ENCODE results near the gene ALDOA.

The ALDOA gene

DNA sequence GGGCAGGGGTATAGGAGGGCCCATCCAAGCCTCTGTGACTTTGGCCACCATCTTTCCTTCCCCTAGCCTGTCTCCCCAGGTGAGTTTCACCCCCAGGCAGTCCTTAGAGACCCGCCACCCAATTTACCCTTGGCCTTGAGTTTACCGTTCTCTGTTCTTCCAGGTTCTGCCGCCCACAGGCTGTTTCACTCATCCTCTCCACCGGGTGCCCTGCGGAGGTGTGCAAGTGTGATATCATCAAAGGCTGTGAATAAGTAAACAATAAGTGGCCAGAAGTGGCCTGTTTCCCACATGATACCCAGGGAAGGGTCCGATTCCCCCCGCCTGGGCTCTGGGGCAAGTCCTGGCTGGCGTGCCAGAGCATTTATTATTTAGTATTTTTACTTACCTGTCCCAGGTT is 19.4 kb upstream of the ALDOA start:
- no peak for DNase-seq

DNA sequence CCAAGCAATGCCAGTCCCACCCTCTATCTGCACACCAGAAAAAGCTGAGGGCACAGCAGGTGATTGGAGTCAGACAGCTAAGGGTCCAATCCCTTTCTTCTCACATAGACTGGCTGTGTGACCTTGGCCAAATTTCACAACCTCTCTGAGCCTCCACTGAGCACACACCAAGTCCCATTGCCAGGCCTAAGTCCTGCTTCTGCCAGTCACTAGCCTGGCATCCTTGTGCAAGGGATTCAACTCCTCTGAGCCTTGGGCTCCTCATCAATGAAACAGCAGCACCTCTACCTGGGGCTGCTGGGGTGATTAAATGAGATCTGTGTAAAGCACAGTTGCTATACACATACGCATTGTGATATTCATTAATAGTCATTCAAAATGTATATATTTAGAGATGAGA is 19.0 kb upstream of the ALDOA start:
- no peak for DNase-seq

DNA sequence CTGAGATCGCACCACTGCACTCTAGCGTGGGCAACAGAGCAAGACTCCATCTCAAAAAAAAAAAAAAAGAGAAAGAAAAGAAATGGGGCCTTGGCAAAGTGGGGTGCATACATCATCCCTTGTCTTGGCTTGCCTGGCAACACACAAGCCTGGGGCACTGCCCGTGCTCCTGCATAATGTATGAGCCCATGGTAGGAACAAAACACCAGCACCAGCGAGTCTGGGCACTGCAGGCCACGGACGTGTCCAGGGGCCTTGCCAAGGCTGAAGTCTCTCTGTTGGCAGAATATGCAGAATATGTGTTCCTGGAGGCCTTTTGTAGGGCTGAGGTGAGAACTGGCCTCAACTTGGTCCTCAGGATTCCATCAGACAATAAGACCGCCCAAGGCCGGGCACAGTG is 15.7 kb upstream of the ALDOA start:
- DNase-seq, result no peak

DNA sequence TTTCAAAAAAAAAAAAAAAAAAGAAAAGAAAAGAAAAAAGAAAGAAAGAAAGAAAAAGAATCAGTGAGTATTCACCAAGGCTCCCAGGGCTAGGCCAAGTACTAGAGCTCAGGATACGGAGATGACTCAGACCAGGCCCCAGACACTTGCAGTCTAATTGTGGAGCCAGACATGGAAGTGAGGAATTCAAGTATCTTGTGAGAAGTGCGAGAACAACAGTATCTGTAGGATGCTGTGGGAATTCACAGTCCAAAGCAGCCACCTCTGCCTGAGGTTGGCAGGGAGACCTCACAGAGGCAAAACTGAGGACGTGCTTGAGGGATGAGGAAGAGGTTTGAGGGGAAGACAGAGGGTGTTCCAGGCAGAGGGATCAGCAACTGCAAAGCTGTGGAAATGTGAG is 14.0 kb upstream of the ALDOA start:
- no peak for DNase-seq

DNA sequence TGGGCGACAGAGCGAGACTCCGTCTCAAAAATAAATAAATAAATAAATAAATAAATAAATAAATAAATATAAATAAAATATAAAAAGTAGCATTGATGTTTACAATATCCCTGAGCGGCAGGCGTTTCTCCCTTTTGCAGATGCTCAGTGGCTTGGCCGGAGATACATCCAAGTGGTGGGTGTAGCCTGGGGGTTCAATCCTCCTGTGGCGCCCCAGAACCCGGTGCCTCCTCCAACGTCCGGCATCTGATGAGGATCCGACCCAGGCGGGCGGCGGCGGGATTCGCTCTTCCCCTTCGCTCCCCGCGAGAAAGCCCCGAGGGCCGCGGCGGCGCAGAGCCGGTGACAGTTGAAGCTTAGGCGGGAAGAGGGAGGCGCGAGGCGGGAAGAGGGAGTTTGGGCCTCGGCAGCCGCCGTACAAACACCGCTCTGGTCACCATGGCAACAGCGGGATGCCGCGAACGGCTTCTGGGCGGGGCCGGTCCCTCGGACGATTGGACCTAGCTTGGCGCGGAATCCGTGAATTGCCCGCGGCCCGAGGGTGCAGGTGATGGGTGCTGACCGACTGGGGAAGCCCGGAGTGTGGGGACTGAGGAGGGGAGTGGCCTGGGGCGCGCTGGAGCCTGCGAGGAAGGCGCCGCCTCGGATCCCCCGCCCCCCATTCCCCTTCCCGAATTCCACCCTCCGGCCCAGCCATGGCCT is 12.7 kb upstream of the ALDOA start:
- DNase-seq, result peak; percentile 92

DNA sequence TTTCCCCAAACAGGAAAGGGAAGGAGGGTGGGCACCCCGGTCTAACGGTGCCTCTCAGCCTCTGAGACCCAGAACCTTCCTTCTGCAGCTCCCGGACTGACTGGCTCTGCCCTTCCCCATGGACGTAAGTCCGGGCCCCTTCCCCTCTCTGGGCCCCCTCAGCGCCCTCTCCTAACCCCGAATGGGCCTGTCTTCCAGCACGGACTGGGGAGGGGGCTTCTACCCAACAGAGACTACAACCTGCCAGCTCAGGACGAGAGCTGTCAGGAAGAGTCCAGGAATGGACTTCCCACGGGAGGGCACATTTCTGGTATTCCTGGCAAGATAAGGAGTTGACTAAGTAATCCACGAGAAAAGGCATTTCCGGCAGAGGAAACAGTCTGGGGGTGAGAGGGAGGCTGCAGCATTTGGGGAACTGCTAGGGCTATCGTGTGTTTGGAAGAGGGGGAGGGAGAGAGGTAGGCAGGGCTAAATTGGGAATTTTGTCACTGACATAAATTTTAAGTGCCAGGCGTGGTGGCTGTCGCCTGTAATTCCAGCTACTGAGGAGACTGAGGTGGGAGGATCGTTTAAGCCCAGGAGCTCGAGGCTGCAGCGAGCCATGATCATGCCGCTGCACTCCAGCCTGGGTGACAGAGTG is 12.1 kb upstream of the ALDOA start:
- DNase-seq, result no peak

DNA sequence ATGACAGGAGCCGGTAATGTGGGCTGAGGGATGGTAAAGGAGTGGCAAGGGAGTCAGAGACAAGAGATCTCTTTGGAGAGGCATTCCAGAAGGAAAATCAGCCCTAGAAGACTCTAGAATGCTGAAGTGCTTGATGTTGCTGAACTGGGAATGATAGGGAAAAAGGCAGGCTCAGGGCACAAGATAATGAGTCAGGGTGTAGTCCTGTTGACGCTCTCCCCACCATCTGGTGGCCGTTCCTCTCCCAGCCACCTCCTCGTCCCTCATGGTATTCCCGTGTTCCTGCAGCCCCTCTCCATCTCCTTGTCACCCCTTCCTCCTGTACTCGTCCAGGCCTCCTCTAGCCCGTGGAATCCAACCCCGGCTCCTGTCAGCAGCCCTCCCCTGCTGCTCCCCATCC is 11.1 kb upstream of the ALDOA start:
- no peak for DNase-seq

DNA sequence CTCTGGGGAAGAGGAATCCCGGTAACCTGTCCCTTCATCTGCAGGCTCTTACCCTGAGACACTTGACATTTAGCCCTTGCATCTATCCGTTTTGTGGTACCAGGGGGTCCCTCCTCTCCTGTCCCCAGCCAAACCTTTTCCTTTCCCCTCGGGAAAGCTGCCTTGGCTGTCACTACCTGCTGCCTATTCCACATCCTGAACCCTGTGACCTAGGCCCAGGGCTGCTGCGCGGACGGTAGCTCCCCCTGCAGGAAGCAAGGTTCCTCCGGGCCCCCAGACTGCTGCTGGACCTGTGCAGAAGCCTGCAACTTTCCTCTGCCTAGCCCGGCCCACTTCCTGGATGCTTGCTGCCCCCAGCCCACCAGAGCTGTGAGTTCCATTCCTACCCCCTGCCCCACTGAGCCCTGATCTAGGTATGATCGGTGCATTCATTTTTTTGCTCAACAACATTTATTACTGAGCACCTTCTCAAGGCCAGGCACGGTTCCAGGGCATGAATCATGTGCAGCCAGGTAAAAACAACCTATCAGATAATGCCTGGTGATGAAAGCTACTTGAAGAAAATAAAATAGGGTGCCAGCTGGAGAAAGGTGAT is 10.5 kb upstream of the ALDOA start:
- DNase-seq, result peak; percentile 49

DNA sequence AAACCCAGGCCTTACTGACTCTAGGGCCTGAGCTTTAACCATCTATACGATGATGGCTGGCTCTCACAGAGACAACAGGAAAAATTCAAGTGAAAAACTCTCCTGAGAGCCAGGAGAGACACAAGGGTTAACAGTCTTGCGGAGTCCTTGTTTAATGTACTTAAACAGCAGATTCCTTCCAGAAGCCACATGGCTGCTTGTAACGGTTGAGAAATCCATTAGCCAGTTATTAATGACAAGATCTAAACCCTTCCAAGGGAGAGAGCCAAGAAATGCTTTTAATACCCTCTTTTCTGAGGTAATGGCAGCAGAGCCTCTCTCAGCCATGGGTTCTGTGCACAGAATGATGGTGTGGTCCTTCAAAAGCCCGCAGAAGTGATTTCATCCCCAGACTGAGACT is 5.2 kb upstream of the ALDOA start:
- no peak for DNase-seq

DNA sequence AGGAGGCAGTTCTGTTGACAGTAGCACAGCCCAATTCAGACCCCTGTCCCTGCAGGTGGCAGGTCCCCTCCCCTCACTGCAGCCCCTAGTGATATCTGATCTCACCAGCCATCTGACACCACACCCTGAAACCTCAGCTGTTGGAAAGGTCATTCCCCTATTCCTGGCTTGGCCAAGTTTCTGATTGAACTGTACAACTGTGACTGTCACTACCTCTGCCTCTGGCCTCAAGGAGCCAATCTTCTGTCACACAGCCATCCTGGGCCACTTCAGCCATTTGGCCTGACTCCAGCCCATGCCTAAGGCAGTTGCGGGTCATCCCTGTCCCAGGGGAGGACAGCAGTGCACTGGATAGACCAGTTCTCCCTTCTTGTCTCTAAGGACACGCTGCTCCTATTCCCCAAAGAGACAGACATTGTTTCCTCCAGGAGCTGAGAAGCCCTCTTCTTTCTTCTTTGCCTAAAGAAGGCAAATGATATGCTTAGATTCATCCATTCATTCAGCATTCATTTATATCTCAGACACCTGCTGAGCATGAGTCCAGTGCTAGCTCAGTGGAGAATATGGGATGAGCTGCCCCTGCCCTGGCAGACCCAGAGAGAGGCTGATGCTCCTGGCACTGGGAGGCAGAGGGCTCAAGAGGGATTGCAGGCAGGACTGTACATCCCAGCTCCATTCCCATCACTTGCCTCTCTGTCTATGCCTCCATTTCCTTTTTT is 4.6 kb upstream of the ALDOA start:
- DNase-seq, result no peak

DNA sequence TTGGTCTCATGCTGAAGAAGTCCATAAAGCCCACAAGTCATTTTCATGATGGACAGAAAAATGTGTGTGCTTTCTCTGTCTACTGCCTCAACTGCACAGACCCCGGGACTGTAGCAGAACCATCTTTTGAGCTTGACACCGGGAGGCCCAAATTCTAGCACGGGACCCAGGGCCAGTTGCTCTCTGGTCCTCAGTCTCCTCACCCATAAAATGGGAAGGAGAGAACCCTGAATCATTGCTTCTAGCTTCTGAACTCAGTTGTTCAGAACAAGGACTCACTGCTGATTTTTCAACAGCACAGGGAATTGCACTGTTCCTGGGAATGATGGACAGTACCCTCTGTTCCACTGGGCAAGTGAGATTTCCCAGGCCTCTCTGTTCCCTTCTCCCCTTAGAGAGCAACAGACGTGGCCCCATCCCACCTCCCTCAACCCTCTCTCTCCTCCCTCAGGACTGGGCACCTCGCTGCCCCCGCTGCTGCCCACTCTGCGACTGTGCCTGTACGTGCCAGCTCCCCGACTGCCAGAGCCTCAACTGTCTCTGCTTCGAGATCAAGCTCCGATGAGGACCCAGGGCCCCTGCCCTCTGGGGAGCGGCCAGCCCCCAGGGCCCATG is 2.2 kb upstream of the ALDOA start:
- DNase-seq, result no peak

DNA sequence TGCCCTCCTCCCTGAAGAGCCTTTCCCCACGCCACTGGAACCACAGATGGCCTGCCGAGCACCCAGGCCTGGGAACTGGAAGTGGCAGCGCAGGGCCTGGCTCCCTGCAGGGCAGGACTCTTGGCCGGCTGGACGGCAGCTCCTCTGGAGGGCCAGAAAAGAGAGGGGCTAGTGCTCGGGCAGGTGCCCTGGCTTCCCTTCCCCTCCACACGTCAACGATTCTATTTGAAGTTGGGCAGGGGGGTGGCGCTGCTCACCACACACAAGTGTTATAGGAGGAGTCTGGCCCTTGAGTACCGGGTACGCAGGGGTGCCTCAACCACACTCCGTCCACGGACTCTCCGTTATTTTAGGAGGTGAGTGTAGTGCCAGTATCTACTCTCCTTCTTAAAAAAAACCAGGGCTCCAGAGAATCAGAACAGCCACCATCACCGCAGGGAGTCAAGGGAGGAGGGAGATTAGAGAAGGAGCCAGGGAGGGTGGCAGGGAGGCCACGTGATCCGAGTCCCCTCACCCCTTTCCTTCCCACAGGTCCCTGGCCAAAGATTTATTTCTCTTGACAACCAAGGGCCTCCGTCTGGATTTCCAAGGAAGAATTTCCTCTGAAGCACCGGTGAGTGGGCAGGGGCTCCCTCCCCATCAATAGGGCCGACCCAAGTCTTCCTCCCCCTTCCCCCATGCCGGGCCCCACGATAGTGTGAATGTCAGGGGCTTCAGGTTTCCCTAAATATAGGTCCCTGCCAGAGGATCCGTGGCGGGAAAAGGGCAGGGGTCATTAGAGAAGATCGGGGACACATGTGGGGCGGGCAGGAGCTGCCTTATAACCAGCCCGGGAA is 1.4 kb upstream of the ALDOA start:
- peak; percentile 66 for DNase-seq

DNA sequence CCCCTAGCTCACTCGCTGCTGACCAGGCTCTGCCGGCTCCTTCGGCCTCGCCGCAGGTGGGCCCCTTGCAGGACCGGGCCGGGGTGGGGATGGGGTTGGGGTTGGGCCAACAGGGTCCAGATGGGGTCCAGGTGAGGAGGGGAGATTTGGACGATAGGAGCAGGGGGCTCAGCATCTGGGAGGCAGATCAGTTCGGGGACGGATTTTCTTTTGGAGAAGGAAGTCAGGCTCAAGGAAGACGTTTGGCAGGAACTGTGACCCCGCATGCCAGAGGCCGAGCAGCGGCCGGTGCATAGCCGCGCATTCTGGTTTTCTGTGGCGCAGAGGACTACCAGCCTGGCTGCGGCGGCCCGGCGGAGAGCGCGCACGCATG is 845 bp upstream of the ALDOA start:
- DNase-seq, result no peak

DNA sequence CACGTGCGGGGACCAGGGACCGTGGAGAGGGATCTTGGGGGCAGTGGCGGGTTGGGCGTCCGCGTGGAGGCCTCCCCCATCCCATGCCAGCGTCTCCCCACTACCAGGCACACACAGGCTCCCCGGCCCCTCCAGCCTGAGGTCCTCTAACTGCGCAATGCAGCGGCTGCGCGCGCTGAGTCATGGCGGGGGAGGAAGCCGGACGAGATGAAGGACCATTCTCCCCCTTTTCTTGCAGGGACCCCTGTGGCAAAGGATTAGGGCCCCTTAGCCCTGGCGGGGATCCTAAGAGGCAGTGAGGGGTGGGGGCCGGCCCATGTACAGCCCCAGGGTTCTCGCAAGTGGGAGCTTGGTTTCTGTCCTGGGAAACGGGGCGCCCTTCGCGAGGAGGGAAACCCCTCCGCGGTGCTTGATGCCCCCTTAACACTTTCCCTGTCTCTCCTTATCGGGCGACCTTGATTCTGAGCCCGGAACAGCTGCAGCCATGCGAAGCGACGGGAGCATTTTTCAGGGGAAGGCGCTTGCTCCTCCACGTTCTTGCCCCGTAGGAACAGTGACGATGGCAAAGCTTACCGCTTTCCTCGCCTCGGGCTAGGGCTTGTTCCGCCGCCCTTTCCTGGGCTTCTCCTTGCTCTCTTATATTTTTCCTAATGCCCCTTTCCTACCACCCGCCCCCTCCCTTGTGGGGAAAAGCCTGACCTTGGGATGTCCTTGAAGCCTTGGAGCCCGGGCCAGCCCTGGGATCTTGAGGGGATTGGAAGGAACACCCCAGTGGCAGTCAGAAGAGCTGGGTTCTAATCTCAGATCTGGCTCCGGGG is 592 bp downstream of the ALDOA start:
- DNase-seq, result peak; percentile 38

DNA sequence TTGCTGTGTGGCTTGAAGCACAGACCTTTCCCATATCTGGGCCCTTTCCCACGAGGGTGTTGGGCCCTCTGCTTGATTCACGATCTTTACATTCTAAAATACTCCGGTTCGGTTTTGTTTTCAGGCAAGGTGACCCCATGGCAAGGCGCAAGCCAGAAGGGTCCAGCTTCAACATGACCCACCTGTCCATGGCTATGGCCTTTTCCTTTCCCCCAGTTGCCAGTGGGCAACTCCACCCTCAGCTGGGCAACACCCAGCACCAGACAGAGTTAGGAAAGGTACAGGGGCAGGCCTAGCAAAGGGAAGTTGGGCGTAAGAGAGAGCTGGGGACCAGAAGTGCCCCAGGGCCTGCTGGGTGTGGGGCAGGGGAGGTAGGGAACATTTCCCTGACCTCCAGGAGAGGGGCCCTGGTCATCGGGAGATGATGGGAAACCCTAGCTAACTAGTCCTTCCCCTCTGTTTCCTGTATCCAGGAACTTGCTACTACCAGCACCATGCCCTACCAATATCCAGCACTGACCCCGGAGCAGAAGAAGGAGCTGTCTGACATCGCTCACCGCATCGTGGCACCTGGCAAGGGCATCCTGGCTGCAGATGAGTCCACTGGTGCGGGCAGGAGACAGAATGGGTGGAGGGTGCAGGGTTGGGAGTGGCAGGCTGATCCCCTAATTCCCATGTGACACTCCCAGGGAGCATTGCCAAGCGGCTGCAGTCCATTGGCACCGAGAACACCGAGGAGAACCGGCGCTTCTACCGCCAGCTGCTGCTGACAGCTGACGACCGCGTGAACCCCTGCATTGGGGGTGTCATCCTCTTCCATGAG is 1.4 kb downstream of the ALDOA start:
- DNase-seq, result no peak

DNA sequence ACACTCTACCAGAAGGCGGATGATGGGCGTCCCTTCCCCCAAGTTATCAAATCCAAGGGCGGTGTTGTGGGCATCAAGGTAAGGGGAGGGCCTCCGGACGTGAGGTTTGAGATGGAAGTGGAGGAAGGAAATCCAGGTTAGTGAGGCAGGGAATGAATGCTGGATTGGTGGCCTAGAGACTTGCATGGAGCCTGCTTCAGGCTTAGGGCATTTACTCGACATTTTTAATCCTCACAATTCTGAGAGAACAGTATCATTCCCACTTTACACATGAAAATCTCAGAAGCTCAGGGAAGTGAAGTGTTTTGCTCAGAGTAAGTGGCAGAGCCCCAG is 2.0 kb downstream of the ALDOA start:
- DNase-seq, result no peak

DNA sequence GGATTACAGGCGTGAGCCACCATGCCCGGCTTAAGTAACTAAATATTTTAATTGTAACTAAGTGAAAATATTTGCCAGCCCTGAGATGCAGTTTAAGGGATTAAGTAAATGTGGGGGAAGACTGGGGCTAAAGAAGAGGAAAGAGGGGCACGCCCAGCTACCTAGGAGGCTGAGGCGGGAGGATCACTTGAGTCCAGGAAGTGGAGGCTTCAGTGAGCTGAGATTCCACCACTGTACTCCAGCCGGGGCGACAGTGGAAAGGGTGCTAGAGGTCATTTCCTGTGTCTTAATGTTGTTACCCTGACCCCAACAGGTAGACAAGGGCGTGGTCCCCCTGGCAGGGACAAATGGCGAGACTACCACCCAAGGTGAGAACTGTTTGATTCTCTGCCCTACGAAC is 2.8 kb downstream of the ALDOA start:
- DNase-seq, result no peak

DNA sequence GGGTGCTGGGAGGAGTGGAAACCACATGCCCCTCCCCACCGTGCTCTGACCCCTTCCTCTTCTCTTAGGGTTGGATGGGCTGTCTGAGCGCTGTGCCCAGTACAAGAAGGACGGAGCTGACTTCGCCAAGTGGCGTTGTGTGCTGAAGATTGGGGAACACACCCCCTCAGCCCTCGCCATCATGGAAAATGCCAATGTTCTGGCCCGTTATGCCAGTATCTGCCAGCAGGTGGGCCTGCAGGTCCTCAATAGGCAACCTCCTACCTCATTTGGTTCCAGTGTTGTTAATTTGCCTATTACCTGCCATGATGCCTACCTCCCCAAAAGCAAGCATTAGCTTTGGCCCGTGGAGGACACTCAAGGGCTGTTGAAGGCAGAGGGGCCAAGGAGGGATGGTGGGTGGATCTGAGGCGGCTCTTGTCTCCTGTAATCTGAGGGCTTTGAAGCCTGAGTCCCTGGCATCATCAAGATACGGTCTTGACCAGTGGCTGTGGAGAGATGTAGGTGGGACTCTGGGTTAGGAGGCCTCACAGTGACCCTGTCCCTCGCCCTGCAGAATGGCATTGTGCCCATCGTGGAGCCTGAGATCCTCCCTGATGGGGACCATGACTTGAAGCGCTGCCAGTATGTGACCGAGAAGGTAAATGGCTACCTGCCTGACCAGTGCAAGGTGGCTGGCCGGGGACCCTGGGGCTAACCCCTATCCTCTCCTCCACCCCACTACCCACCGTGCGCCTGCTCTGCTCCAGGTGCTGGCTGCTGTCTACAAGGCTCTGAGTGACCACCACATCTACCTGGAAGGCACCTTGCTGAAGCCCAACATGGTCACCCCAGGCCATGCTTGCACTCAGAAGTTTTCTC is 3.4 kb downstream of the ALDOA start:
- DNase-seq, result peak; percentile 46

DNA sequence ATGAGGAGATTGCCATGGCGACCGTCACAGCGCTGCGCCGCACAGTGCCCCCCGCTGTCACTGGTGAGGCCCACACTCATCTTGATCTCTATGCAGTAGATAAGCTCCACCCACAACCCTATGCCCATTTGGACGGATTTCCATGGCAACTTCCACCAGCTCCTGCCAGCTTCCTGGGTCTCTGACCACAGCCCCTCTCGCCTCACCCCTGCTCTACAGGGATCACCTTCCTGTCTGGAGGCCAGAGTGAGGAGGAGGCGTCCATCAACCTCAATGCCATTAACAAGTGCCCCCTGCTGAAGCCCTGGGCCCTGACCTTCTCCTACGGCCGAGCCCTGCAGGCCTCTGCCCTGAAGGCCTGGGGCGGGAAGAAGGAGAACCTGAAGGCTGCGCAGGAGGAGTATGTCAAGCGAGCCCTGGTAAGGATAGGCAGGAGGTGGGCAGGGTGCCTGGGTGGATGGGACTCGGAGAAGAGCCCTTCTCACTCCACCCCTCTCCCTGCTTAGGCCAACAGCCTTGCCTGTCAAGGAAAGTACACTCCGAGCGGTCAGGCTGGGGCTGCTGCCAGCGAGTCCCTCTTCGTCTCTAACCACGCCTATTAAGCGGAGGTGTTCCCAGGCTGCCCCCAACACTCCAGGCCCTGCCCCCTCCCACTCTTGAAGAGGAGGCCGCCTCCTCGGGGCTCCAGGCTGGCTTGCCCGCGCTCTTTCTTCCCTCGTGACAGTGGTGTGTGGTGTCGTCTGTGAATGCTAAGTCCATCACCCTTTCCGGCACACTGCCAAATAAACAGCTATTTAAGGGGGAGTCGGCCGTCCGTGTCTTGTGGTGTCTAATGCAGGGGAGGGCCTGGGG is 4.3 kb downstream of the ALDOA start:
- no peak for DNase-seq
